ENCODE measurements around the gene NSUN3.

DNA sequence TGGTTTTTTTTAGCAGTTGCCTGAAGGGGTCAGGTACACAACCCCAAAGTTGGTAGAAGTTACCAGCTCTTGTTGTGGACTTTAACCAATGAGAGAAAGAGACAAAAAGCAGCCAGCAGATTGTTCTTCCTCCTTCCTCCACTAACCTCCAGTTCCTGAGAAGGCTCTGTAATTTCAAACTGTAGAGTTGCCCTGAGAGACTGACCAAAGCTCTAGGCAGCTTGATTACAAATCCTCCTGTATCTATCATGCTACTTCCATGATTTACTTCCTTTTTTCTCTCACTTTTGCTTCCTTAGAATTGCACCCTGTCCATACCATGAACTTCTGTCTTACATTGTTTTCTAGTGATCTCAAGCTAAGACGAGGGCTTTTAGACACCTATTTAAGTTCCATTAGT, 29.2 kb downstream of the NSUN3 start:
- no peak for TF ChIP-seq POLR2AphosphoS5 (IDR thresholded peaks at IDR 0.05; ENCODE audit: low read depth, low read length)
- TF ChIP-seq, protein P1, sequence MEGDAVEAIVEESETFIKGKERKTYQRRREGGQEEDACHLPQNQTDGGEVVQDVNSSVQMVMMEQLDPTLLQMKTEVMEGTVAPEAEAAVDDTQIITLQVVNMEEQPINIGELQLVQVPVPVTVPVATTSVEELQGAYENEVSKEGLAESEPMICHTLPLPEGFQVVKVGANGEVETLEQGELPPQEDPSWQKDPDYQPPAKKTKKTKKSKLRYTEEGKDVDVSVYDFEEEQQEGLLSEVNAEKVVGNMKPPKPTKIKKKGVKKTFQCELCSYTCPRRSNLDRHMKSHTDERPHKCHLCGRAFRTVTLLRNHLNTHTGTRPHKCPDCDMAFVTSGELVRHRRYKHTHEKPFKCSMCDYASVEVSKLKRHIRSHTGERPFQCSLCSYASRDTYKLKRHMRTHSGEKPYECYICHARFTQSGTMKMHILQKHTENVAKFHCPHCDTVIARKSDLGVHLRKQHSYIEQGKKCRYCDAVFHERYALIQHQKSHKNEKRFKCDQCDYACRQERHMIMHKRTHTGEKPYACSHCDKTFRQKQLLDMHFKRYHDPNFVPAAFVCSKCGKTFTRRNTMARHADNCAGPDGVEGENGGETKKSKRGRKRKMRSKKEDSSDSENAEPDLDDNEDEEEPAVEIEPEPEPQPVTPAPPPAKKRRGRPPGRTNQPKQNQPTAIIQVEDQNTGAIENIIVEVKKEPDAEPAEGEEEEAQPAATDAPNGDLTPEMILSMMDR (IDR thresholded peaks at IDR 0.05), result no peak
